Adrenal gland (tissue), 12 donors: ENCODE results near the gene KPNA1. TPM values are rescaled to one million over a fixed set of nuclear protein-coding genes. Genes with fewer than 3 reads are reported as not detected.

ENCODE experiments used
- DNase-seq, 7 donors: peaks; one replicate each; pipeline ENCODE4 v3.0.0-alpha.2; 2019 to 2020
- H3K27ac ChIP-seq, 5 donors: fragments of 200-600 bp; sonication (generic) in 4 of 5; 1 replicate in 3 of 5; 2 replicates in 2 of 5; pipeline versions ENCODE4 v1.5.1 to v1.8.0; 2016 to 2020; ENCODE audit warnings: mild to moderate bottlenecking in 1 of 5
- H3K27me3 ChIP-seq: fragments of 200-600 bp; 2 replicates; pipeline ENCODE4 v1.8.0; 2021
- H3K36me3 ChIP-seq, 2 donors: fragments of 200-600 bp; replicated peaks in 1 of 2; 1 replicate in 1 of 2; 2 replicates in 1 of 2; pipeline versions ENCODE4 v1.5.1 to v1.8.0; 2018 to 2022
- H3K4me1 ChIP-seq, 2 donors: fragments of 200-600 bp; replicated peaks in 1 of 2; 1 replicate in 1 of 2; 2 replicates in 1 of 2; pipeline versions ENCODE4 v1.5.1 to v1.8.0; 2018 to 2021
- H3K4me3 ChIP-seq, 4 donors: fragments of 200-600 bp; sonication (generic) in 3 of 4; one replicate each; pipeline ENCODE4 v1.5.1; 2016 to 2018
- H3K9me3 ChIP-seq, 3 donors: fragments of 200-600 bp; sonication (generic) in 1 of 3; replicated peaks in 1 of 3; 1 replicate in 2 of 3; 2 replicates in 1 of 3; pipeline versions ENCODE4 v1.5.1 to v1.8.0; 2016 to 2021
- CTCF ChIP-seq, 6 experiments: fragments of 450-650 bp in 4 of 6; fragments of 200-600 bp in 2 of 6; sonication (generic) in 1 of 6; IDR thresholded peaks; 1 replicate in 5 of 6; 2 replicates in 1 of 6; pipeline versions ENCODE4 v1.5.1 to v1.8.0; 2016 to 2021; ENCODE audit warnings: antibody characterized with exemption in 6 of 6, mild to moderate bottlenecking in 2 of 6, moderate library complexity in 1 of 6
- POLR2A ChIP-seq, 2 donors: fragments of 450-650 bp; IDR thresholded peaks; one replicate each; pipeline ENCODE4 v1.6.1; 2017; ENCODE audit warnings: antibody characterized with exemption in 2 of 2, mild to moderate bottlenecking in 2 of 2, moderate library complexity in 1 of 2
- WGBS, 4 donors: extraction: QIAGEN DNeasy Blood & Tissue Kit in 2 of 4; methylation state at CpG; one replicate each; pipeline versions ENCODE4 v1.1.5 to v1.1.7; 2013 to 2017; 5-methylcytosine and 5-hydroxymethylcytosine counted together
- intact Hi-C, 2 donors: fragments of 100-400 bp; cut with DNase I; formaldehyde crosslinking; loops; one replicate each; pipeline versions ENCODE4 v1.14.1 to v1.15.0; 2022 to 2023
- polyA plus RNA-seq, 3 donors: library from polyadenylated mRNA; stranded (reverse); fragments of 200-250 nt in 2 of 3; fragments of 350-450 nt in 1 of 3; fragmentation: Illumina TruSeq in 1 of 3; extraction: RNeasy Lipid Tissue Mini Kit (QIAGEN cat#74804) in 1 of 3; gene quantifications; one replicate each; pipeline ENCODE4 v1.2.3, GENCODE V29; 2013 to 2014
- total RNA-seq, 9 donors: library from RNA; depleted of rRNA in 4 of 9; stranded (reverse); fragments of >200 nt in 4 of 9; fragments of 120-200 nt in 1 of 9; fragmentation: NEBNext Ultra II Directional in 1 of 9; extraction: Animal tissue kit (Norgen Biotek cat#: 25700) in 1 of 9; gene quantifications; one replicate each; pipeline versions ENCODE4 v1.1.0 to v1.2.4, GENCODE V29; 2013 to 2023
- donor health status: healthy with polysubstance abuse.
- donor health status: Bipolar disorder and iron deficiency.
- donor health status: DM: yes; HTN: yes; CAD: no.
- donor health status: DM: no; HTN: no; CAD: no.
- donor health status: DM: no; HTN: no; CAD: no.
- donor health status: DM: yes; HTN: yes; CAD: no.

Gene KPNA1
- total and polyA plus RNA-seq, 12 donors = 12.1 to 164 (median 44.0) TPM

- DNase-seq = no peak
- 61 to 66% (median 64%) methylated on average over 3 of the region's 3 CpGs for WGBS, 4 donors
- intact Hi-C loops = no loop called here
- Histone ChIP-seq H3K27me3 (no peaks in the 10 kb centered on the region), H3K36me3 (no peaks in the 10 kb centered on the region), H3K4me3 (no peak overlapping the region), H3K27ac (no peak overlapping the region), H3K9me3 (no peaks in the 10 kb centered on the region), H3K4me1 (peaks cover 17 to 30% of the 10 kb centered on the region in 2 donors)
- TF ChIP-seq POLR2A (IDR thresholded peaks at IDR 0.05) = no peak
- no peak for TF ChIP-seq CTCF (IDR thresholded peaks at IDR 0.05)
Observed at GRCh38 chr3:122395582-122395981, 119.2 kb downstream of the KPNA1 start.

- H3K36me3 ChIP-seq = no peaks in the 10 kb centered on the region
- peaks cover 17 to 36% of the 10 kb centered on the region in 2 donors for H3K4me1 ChIP-seq
- TF ChIP-seq POLR2A (IDR thresholded peaks at IDR 0.05) = no peak
- TF ChIP-seq CTCF (IDR thresholded peaks at IDR 0.05) = no peak
- intact Hi-C loops = no loop called here
- no peak overlapping the region for H3K4me3 ChIP-seq
- H3K27ac ChIP-seq = no peak overlapping the region
- 81 to 100% (median 94%) methylated on average over 1 of the region's 1 CpG for WGBS, 4 donors
- DNase-seq = no peak
- no peaks in the 10 kb centered on the region for H3K27me3 ChIP-seq
- no peaks in the 10 kb centered on the region for H3K9me3 ChIP-seq
Observed at GRCh38 chr3:122394173-122394572, 120.6 kb downstream of the KPNA1 start.

GRCh38 chr3:122392868-122393844, 121.6 kb downstream of the KPNA1 start:
- Histone ChIP-seq H3K36me3 (no peaks in the 10 kb centered on the region), H3K9me3 (no peaks in the 10 kb centered on the region), H3K4me1 (peaks cover 17 to 36% of the 10 kb centered on the region in 2 donors), H3K27me3 (no peaks in the 10 kb centered on the region), H3K4me3 (no peak overlapping the region), H3K27ac (peak overlapping the region in 3 of 5 donors; percentile 6 to 64 (median 47))
- TF ChIP-seq CTCF (IDR thresholded peaks at IDR 0.05) (peak; percentile 61 to 82 (median 76)), POLR2A (IDR thresholded peaks at IDR 0.05) (no peak)
- DNase-seq = peak in 3 of 7 donors; percentile 13 to 27 (median 19)
- WGBS, 4 donors = 6 to 30% (median 22%) methylated on average over 2 of the region's 2 CpGs
- intact Hi-C loops = no loop called here

- WGBS, 4 donors = 8 to 57% (median 52%) methylated on average over 2 of the region's 2 CpGs
- Histone ChIP-seq H3K27me3 (no peaks in the 10 kb centered on the region), H3K4me3 (no peak overlapping the region), H3K36me3 (no peaks in the 10 kb centered on the region), H3K27ac (peak overlapping the region in 3 of 5 donors; percentile 42 to 60 (median 47)), H3K4me1 (peaks cover 17 to 36% of the 10 kb centered on the region in 2 donors), H3K9me3 (no peaks in the 10 kb centered on the region)
- no peak for DNase-seq
- intact Hi-C loops = no loop called here
- TF ChIP-seq POLR2A (IDR thresholded peaks at IDR 0.05) (no peak), CTCF (IDR thresholded peaks at IDR 0.05) (no peak)
Observed at GRCh38 chr3:122391681-122392446, 122.9 kb downstream of the KPNA1 start.
